ENCODE measurements around the gene MYBPC1. TPM values are rescaled to one million over a fixed set of nuclear protein-coding genes. Genes with fewer than 3 reads are reported as not detected.
"Not testable (repeated sequence)": the region's sequence is repeated elsewhere in the genome, so short reads cannot be mapped to it uniquely, and the experiment has no call there.

The MYBPC1 gene
- total RNA-seq, 1 experiment from 2014 or later: 0.49 TPM

DNA sequence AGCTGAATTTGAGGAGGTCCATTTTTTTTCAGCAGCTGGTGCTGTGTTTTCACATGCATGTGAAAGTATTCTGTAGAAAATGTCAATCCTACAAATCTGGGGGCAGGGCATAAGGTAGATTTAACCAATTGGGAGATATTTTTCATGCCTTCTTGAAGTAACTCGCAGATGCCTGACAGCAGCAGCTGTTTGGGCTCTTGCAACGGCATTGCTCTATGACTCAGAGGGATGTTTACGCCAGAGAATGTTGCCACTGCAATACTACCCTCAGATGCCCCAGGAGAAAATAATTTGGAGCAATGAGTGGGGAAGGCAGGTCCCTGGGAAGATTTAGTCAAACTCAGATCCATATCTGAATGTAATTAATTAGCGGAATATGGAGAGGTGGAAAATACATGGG, 42.5 kb upstream of the MYBPC1 start:
- Histone ChIP-seq H3K27me3 (replicated peaks; ENCODE audit: insufficient read depth, low read depth, low read length, poor library complexity) (no peaks in the 10 kb centered on the region), H3K9me3 (ENCODE audit: low read depth, low read length, poor library complexity, severe bottlenecking) (no peaks in the 10 kb centered on the region), H3K4me1 (ENCODE audit: insufficient read depth, low read length, poor library complexity, severe bottlenecking) (no peaks in the 10 kb centered on the region), H3K27ac (ENCODE audit: low read depth, low read length, poor library complexity, severe bottlenecking) (no peak overlapping the region), H3K4me3 (ENCODE audit: low read depth, low read length, poor library complexity, severe bottlenecking) (no peak overlapping the region), H3K36me3 (ENCODE audit: insufficient read depth, low read length, poor library complexity, severe bottlenecking) (no peaks in the 10 kb centered on the region)
- BruUV-seq (replicated peaks): no TSS peak
- intact Hi-C loops (cut with micrococcal nuclease; ENCODE audit: unreplicated experiment): no loop called here
- DNase-seq (ENCODE audit: low spot score): peak; percentile 26
- CTCF ChIA-PET: no interaction called here
- POLR2A ChIA-PET (ENCODE audit: low non-redundant PET): no interaction called here
- TF ChIP-seq EZH2 (IDR thresholded peaks at IDR 0.05; ENCODE audit: borderline replicate concordance, low read depth, low read length, poor library complexity, severe bottlenecking): no peak
- TF ChIP-seq CTCF (conservative IDR thresholded peaks at IDR 0.05; ENCODE audit: low read depth, low read length): no peak

GRCh38 chr12:101557094-101557493, 37.7 kb upstream of the MYBPC1 start:
- Histone ChIP-seq H3K4me3 (ENCODE audit: low read depth, low read length, poor library complexity, severe bottlenecking) (no peak overlapping the region), H3K27ac (ENCODE audit: low read depth, low read length, poor library complexity, severe bottlenecking) (no peak overlapping the region), H3K9me3 (ENCODE audit: low read depth, low read length, poor library complexity, severe bottlenecking) (no peaks in the 10 kb centered on the region), H3K36me3 (ENCODE audit: insufficient read depth, low read length, poor library complexity, severe bottlenecking) (no peaks in the 10 kb centered on the region), H3K4me1 (ENCODE audit: insufficient read depth, low read length, poor library complexity, severe bottlenecking) (no peaks in the 10 kb centered on the region), H3K27me3 (replicated peaks; ENCODE audit: insufficient read depth, low read depth, low read length, poor library complexity) (no peaks in the 10 kb centered on the region)
- BruUV-seq (replicated peaks): no TSS peak
- no peak for DNase-seq (ENCODE audit: low spot score)
- ChIA-PET POLR2A (ENCODE audit: low non-redundant PET) (no interaction called here), CTCF (no interaction called here)
- intact Hi-C loops (cut with micrococcal nuclease; ENCODE audit: unreplicated experiment): no loop called here
- TF ChIP-seq CTCF (conservative IDR thresholded peaks at IDR 0.05; ENCODE audit: low read depth, low read length) (no peak), EZH2 (IDR thresholded peaks at IDR 0.05; ENCODE audit: borderline replicate concordance, low read depth, low read length, poor library complexity, severe bottlenecking) (no peak)

DNA sequence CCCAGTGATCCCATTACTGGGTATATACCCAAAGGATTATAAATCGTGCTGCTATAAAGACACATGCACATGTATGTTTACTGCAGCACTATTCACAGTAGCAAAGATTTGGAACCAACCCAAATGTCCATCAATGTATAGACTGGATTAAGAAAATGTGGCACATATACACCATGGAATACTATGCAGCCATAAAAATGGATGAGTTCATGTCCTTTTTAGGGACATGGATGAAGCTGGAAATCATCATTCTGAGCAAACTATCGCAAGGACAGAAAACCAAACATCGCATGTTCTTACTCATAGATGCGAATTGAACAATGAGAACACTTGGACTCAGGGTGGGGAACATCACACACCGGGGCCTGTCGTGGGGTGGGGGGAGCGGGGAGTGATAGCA, 36.0 kb upstream of the MYBPC1 start:
- intact Hi-C loops (cut with micrococcal nuclease; ENCODE audit: unreplicated experiment); DNase-seq (ENCODE audit: low spot score); H3K4me1 ChIP-seq (ENCODE audit: insufficient read depth, low read length, poor library complexity, severe bottlenecking); CTCF ChIA-PET; H3K36me3 ChIP-seq (ENCODE audit: insufficient read depth, low read length, poor library complexity, severe bottlenecking); H3K27me3 ChIP-seq (replicated peaks; ENCODE audit: insufficient read depth, low read depth, low read length, poor library complexity); H3K9me3 ChIP-seq (ENCODE audit: low read depth, low read length, poor library complexity, severe bottlenecking); BruUV-seq (replicated peaks); H3K4me3 ChIP-seq (ENCODE audit: low read depth, low read length, poor library complexity, severe bottlenecking); H3K27ac ChIP-seq (ENCODE audit: low read depth, low read length, poor library complexity, severe bottlenecking): not testable (repeated sequence)
- POLR2A ChIA-PET (ENCODE audit: low non-redundant PET): interaction anchor here (0.7 kb wide), 1 partner anchor 18 kb away, joined by 4 read pairs; no protein-coding TSS in a partner anchor

DNA sequence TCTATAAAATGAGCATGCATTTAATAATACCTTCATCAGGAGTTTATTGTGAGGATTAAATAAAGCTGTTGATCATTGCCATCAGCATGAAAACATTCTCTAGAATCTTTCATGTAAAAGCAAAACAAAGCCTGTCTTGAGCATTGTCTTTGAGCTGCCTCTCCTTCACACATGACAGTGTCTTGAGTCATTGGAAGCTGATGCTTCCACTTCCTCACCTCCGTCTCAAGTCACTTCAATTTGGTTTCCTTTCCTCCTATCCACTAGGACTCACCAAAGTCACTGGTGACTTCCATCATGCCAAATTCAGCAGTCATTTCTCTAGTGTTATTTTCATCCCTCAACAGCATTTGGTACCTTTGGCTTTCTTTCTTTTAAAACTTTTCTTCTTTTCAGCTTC, 31.6 kb upstream of the MYBPC1 start:
- no peaks in the 10 kb centered on the region for H3K4me1 ChIP-seq (ENCODE audit: insufficient read depth, low read length, poor library complexity, severe bottlenecking)
- intact Hi-C loops (cut with micrococcal nuclease; ENCODE audit: unreplicated experiment): no loop called here
- H3K9me3 ChIP-seq (ENCODE audit: low read depth, low read length, poor library complexity, severe bottlenecking): no peaks in the 10 kb centered on the region
- H3K27me3 ChIP-seq (replicated peaks; ENCODE audit: insufficient read depth, low read depth, low read length, poor library complexity): no peaks in the 10 kb centered on the region
- no peaks in the 10 kb centered on the region for H3K36me3 ChIP-seq (ENCODE audit: insufficient read depth, low read length, poor library complexity, severe bottlenecking)
- no peak overlapping the region for H3K4me3 ChIP-seq (ENCODE audit: low read depth, low read length, poor library complexity, severe bottlenecking)
- H3K27ac ChIP-seq (ENCODE audit: low read depth, low read length, poor library complexity, severe bottlenecking): no peak overlapping the region
- no TSS peak for BruUV-seq (replicated peaks)
- no peak for TF ChIP-seq EZH2 (IDR thresholded peaks at IDR 0.05; ENCODE audit: borderline replicate concordance, low read depth, low read length, poor library complexity, severe bottlenecking)
- no peak for DNase-seq (ENCODE audit: low spot score)
- ChIA-PET POLR2A (ENCODE audit: low non-redundant PET) (no interaction called here), CTCF (no interaction called here)
